Measurements from ENCODE around the gene ATL1.
"Not testable (repeated sequence)": the region's sequence is repeated elsewhere in the genome, so short reads cannot be mapped to it uniquely, and the experiment has no call there.

Gene ATL1

GRCh38 chr14:50533806-50534205 lies 26.1 kb upstream of the ATL1 start (continued):
- no peak for TF ChIP-seq ZNF513 (tag by site-specific recombination; IDR thresholded peaks at IDR 0.05)

GRCh38 chr14:50534416-50534815 lies 25.5 kb upstream of the ATL1 start:
- Histone ChIP-seq H3K36me3 (ENCODE audit: control insufficient read depth in 2 of 2, insufficient read depth in 1 of 2, low read length in 2 of 2) (no peaks in the 10 kb centered on the region), H3K9me3 (ENCODE audit: control insufficient read depth, insufficient read depth, low read depth, low read length) (no peaks in the 10 kb centered on the region), H3K27ac (ENCODE audit: extremely low read depth, low read depth, low read length) (no peak overlapping the region), H3K4me3 (ENCODE audit: low read depth, low read length) (no peak overlapping the region), H3K4me1 (ENCODE audit: control insufficient read depth, insufficient read depth, low read length) (peaks cover 4% of the 10 kb centered on the region)
- CTCF ChIA-PET: interaction anchor here (1.2 kb wide), 1 partner anchor 9 kb away, joined by 4 read pairs; no protein-coding TSS in a partner anchor
- no peak for TF ChIP-seq SP3 (tag by site-specific recombination; IDR thresholded peaks at IDR 0.05)
- POLR2A ChIA-PET: no interaction called here

GRCh38 chr14:50534997-50535396 lies 24.9 kb upstream of the ATL1 start:
- no peaks in the 10 kb centered on the region for H3K9me3 ChIP-seq (ENCODE audit: control insufficient read depth, insufficient read depth, low read depth, low read length)
- POLR2A ChIA-PET: no interaction called here
- no peak overlapping the region for H3K4me3 ChIP-seq (ENCODE audit: low read depth, low read length)
- CTCF ChIA-PET: interaction anchor here (0.9 to 1.3 kb wide), 3 partner anchors 8 to 242 kb away, joined by 3 to 4 read pairs (median 4); no protein-coding TSS in a partner anchor
- H3K36me3 ChIP-seq (ENCODE audit: control insufficient read depth in 2 of 2, insufficient read depth in 1 of 2, low read length in 2 of 2): no peaks in the 10 kb centered on the region
- no peak overlapping the region for H3K27ac ChIP-seq (ENCODE audit: extremely low read depth, low read depth, low read length)
- TF ChIP-seq PRDM2 (tag by site-specific recombination; IDR thresholded peaks at IDR 0.05; ENCODE audit: borderline replicate concordance) (no peak), ZNF645 (tag by site-specific recombination; IDR thresholded peaks at IDR 0.05) (no peak), ZNF112 (tag by site-specific recombination; IDR thresholded peaks at IDR 0.05) (no peak), ZNF792 (tag by site-specific recombination; IDR thresholded peaks at IDR 0.05) (no peak), ZNF157 (tag by site-specific recombination; IDR thresholded peaks at IDR 0.05) (no peak), SP7 (tag by site-specific recombination; IDR thresholded peaks at IDR 0.05) (no peak), KLF17 (tag by site-specific recombination; IDR thresholded peaks at IDR 0.05) (no peak), ZFHX2 (tag by site-specific recombination; conservative IDR thresholded peaks at IDR 0.05) (no peak), ZNF280D (tag by site-specific recombination; IDR thresholded peaks at IDR 0.05) (no peak), ZNF239 (tag by site-specific recombination; IDR thresholded peaks at IDR 0.05) (no peak)
- no peaks in the 10 kb centered on the region; the same call in 1 of the 2 replicates for H3K4me1 ChIP-seq (ENCODE audit: control insufficient read depth, insufficient read depth, low read length)

GRCh38 chr14:50538034-50538433 lies 21.9 kb upstream of the ATL1 start:
- H3K27ac ChIP-seq (ENCODE audit: extremely low read depth, low read depth, low read length); H3K9me3 ChIP-seq (ENCODE audit: control insufficient read depth, insufficient read depth, low read depth, low read length); POLR2A ChIA-PET; H3K36me3 ChIP-seq (ENCODE audit: control insufficient read depth in 2 of 2, insufficient read depth in 1 of 2, low read length in 2 of 2); H3K4me3 ChIP-seq (ENCODE audit: low read depth, low read length); H3K4me1 ChIP-seq (ENCODE audit: control insufficient read depth, insufficient read depth, low read length): not testable (repeated sequence)
- CTCF ChIA-PET: interaction anchor here (1.5 to 1.7 kb wide), 2 partner anchors 236 to 238 kb away, joined by 4 to 6 read pairs; no protein-coding TSS in a partner anchor

Measured in HEK293 (cell line).